ENCODE results near the gene RTN4RL1. TPM values are rescaled to one million over a fixed set of nuclear protein-coding genes. Genes with fewer than 3 reads are reported as not detected.

The RTN4RL1 gene
- total and polyA plus RNA-seq, 2 donors from 2014 or later: 2.0 to 10.7 TPM

DNA sequence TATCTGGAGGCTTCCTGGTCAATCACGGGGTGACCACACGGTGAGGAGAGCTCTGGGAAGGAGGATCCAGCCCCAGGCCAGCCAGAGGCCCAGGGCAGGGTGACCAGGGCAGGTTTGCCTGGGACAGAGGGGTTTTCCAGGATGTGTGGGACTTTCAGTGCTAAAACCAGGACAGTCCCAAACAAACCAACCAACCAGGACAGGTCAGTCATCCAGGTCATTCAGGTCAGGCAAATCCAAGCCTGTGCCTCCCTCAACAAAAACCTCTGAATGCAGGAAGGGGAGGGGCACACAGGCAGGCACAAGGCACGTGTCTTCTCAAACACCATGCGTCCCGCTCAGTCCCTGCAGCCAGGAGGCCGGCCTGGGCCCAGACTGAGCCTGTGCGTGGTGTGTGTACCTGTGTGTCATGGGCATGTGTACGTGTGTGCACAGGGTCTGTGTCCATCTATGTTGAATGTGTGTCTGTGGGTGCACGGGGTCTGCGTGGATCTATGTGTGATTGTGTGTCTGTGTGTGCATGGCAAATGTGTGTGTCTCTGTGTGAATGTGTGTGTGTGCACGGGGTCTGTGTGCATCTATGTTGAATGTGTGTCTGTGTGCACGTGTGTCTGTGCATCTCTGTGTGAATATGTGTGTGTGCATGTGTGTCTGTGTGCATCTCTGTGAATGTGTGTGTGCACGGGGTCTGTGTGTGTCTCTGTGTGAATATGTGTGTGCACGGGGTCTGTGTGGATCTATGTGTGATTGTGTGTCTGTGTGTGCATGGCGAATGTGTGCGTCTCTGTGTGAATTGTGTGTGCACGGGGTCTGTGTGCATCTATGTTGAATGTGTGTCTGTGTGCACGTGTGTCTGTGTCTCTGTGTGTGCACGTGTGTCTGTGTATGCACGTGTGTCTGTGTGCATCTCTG, 78.9 kb downstream of the RTN4RL1 start:
- H3K27me3 ChIP-seq (ENCODE audit: control insufficient read depth, insufficient read depth, low read length): no peaks in the 10 kb centered on the region
- DNase-seq (no peak), FAIRE-seq (no peak)
- no peaks in the 10 kb centered on the region for H3K36me3 ChIP-seq (ENCODE audit: control insufficient read depth in 2 of 3, insufficient read depth in 3 of 3, low read length in 3 of 3)
- no peak overlapping the region for H3K9ac ChIP-seq (ENCODE audit: low read length in 3 of 3)
- peak overlapping the region in 1 of 3 donors; percentile 20 for H3K4me3 ChIP-seq (ENCODE audit: low read length in 3 of 3)
- H3K9me3 ChIP-seq (ENCODE audit: control insufficient read depth in 2 of 3, insufficient read depth in 1 of 3, low read length in 3 of 3): peaks cover 0 to 2% (median 0%) of the 10 kb centered on the region in 3 donors
- TF ChIP-seq, protein P1, sequence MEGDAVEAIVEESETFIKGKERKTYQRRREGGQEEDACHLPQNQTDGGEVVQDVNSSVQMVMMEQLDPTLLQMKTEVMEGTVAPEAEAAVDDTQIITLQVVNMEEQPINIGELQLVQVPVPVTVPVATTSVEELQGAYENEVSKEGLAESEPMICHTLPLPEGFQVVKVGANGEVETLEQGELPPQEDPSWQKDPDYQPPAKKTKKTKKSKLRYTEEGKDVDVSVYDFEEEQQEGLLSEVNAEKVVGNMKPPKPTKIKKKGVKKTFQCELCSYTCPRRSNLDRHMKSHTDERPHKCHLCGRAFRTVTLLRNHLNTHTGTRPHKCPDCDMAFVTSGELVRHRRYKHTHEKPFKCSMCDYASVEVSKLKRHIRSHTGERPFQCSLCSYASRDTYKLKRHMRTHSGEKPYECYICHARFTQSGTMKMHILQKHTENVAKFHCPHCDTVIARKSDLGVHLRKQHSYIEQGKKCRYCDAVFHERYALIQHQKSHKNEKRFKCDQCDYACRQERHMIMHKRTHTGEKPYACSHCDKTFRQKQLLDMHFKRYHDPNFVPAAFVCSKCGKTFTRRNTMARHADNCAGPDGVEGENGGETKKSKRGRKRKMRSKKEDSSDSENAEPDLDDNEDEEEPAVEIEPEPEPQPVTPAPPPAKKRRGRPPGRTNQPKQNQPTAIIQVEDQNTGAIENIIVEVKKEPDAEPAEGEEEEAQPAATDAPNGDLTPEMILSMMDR (IDR thresholded peaks at IDR 0.05; ENCODE audit: borderline replicate concordance, extremely low read depth, insufficient read depth): no peak
- no peak overlapping the region for H3K27ac ChIP-seq (ENCODE audit: low read depth in 2 of 2, low read length in 2 of 2)
- no peaks in the 10 kb centered on the region for H3K4me1 ChIP-seq (ENCODE audit: control insufficient read depth in 2 of 3, insufficient read depth in 2 of 3, low read depth in 1 of 3, low read length in 3 of 3)
- intact Hi-C loops (cut with DNase I): no loop called here

DNA sequence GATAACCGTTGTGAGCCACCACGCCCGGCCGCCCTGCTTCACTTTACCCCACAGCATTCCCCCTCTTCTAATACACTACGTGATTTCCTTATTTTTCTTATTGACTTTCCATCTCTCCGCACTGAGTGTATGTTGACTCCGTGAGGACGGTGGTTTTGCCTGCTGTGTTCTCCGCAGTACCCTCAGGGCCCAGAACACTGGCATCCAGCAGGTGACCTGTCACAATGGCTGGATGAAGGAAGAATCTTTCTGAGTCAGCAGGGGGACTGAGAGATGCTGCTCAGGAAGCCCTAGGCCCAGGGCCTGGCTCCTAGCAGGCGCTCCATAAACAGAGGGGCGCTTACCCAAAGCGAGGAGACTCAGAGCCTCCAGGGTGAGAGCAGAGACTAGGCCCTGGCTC, 79.5 kb downstream of the RTN4RL1 start:
- DNase-seq: no peak
- TF ChIP-seq, protein P1 (IDR thresholded peaks at IDR 0.05; ENCODE audit: borderline replicate concordance, extremely low read depth, insufficient read depth): no peak
- no peaks in the 10 kb centered on the region for H3K4me1 ChIP-seq (ENCODE audit: control insufficient read depth in 2 of 3, insufficient read depth in 2 of 3, low read depth in 1 of 3, low read length in 3 of 3)
- intact Hi-C loops (cut with DNase I): no loop called here
- H3K4me3 ChIP-seq (ENCODE audit: low read length in 3 of 3): no peak overlapping the region
- peaks cover 0 to 2% (median 0%) of the 10 kb centered on the region in 3 donors for H3K9me3 ChIP-seq (ENCODE audit: control insufficient read depth in 2 of 3, insufficient read depth in 1 of 3, low read length in 3 of 3)
- no peak overlapping the region for H3K9ac ChIP-seq (ENCODE audit: low read length in 3 of 3)
- no peaks in the 10 kb centered on the region for H3K36me3 ChIP-seq (ENCODE audit: control insufficient read depth in 2 of 3, insufficient read depth in 3 of 3, low read length in 3 of 3)
- H3K27ac ChIP-seq (ENCODE audit: low read depth in 2 of 2, low read length in 2 of 2): no peak overlapping the region
- H3K27me3 ChIP-seq (ENCODE audit: control insufficient read depth, insufficient read depth, low read length): no peaks in the 10 kb centered on the region
- FAIRE-seq: no peak

DNA sequence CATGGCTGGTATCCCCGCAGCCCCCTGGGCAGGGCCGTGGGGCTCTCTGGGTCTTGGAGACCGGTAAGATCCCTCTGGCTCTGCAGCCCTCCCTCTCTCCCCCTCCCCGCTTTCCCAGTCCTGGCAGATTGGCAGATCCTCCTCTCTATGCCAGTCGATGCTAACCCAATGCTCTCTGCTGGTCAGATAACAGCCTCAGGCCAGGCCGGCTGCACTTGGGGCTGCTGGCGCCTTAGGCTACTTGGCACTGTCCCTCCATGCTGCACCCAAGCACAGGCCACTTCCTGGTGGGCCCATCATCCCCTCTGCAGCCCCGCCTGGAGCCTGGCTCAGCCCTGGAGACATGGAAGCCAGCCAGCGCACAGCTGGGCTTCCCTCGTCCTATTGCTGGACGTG, 81.7 kb downstream of the RTN4RL1 start:
- H3K4me1 ChIP-seq (ENCODE audit: control insufficient read depth in 2 of 3, insufficient read depth in 2 of 3, low read depth in 1 of 3, low read length in 3 of 3): peaks cover 0 to 5% (median 0%) of the 10 kb centered on the region in 3 donors
- peaks cover 0 to 2% (median 0%) of the 10 kb centered on the region in 3 donors for H3K9me3 ChIP-seq (ENCODE audit: control insufficient read depth in 2 of 3, insufficient read depth in 1 of 3, low read length in 3 of 3)
- no peaks in the 10 kb centered on the region for H3K36me3 ChIP-seq (ENCODE audit: control insufficient read depth in 2 of 3, insufficient read depth in 3 of 3, low read length in 3 of 3)
- FAIRE-seq: no peak
- no peak for DNase-seq
- no peaks in the 10 kb centered on the region for H3K27me3 ChIP-seq (ENCODE audit: control insufficient read depth, insufficient read depth, low read length)
- TF ChIP-seq, protein P1 (IDR thresholded peaks at IDR 0.05; ENCODE audit: borderline replicate concordance, extremely low read depth, insufficient read depth): no peak
- no peak overlapping the region for H3K9ac ChIP-seq (ENCODE audit: low read length in 3 of 3)
- no peak overlapping the region for H3K27ac ChIP-seq (ENCODE audit: low read depth in 2 of 2, low read length in 2 of 2)
- H3K4me3 ChIP-seq (ENCODE audit: low read length in 3 of 3): no peak overlapping the region
- intact Hi-C loops (cut with DNase I): no loop called here
